OCI-LY7 (cell line): ENCODE results near the gene SYNGR4. TPM values are rescaled to one million over a fixed set of nuclear protein-coding genes. Genes with fewer than 3 reads are reported as not detected.

ENCODE experiments used
- BruUV-seq: library from RNA; stranded (reverse); fragments of 400-500 nt; replicated peaks from 2 replicates; lab custom pipeline; 2021; lab: Mats Ljungman, UMichigan
- CTCF ChIA-PET: fragments of 300-600 bp; sonication (Branson Sonifier 250); formaldehyde crosslinking; loops from one replicate; lab custom pipeline; 2022; ENCODE audit warnings: antibody characterized with exemption; ENCODE audit not compliant: unreplicated experiment; lab: Charles Lee
- POLR2A ChIA-PET: fragments of 300-600 bp; sonication (Branson Sonifier 250); formaldehyde crosslinking; loops from one replicate; lab custom pipeline; 2022; ENCODE audit warnings: antibody characterized with exemption; lab: Charles Lee
- DNase-seq: peaks from one replicate; pipeline ENCODE4 v3.0.0-alpha.2; 2015; ENCODE audit warnings: low spot score
- H2AFZ ChIP-seq: fragments of 200-600 bp; sonication (generic), shearing (Covaris generic); 2 replicates; pipeline ENCODE4 v1.6.1; 2014; ENCODE audit warnings: mild to moderate bottlenecking, antibody characterized with exemption, low read length, moderate library complexity
- H3K27ac ChIP-seq: fragments of 200-600 bp; sonication (generic); 2 replicates; pipeline ENCODE4 v1.5.1; 2014; ENCODE audit warnings: mixed run types, low read depth, mild to moderate bottlenecking, moderate library complexity, low read length, inconsistent platforms; ENCODE audit not compliant: poor library complexity, severe bottlenecking
- H3K36me3 ChIP-seq: fragments of 200-600 bp; sonication (generic); 2 replicates; pipeline ENCODE4 v1.6.1; 2014; ENCODE audit warnings: mild to moderate bottlenecking, antibody characterized with exemption, low read length, moderate library complexity, mixed read lengths; ENCODE audit not compliant: insufficient read depth
- H3K4me1 ChIP-seq: fragments of 200-600 bp; sonication (generic); 2 replicates; pipeline ENCODE4 v1.5.1; 2014; ENCODE audit warnings: mild to moderate bottlenecking, low read length; ENCODE audit not compliant: insufficient read depth, poor library complexity, severe bottlenecking
- H3K4me2 ChIP-seq: fragments of 200-600 bp; sonication (generic); 2 replicates; pipeline ENCODE4 v1.6.1; 2014; ENCODE audit warnings: mild to moderate bottlenecking, low read length
- H3K4me3 ChIP-seq: fragments of 200-600 bp; sonication (generic); 2 replicates; pipeline ENCODE4 v1.5.1; 2014; ENCODE audit warnings: mild to moderate bottlenecking, low read depth, low read length; ENCODE audit not compliant: poor library complexity, severe bottlenecking
- H3K79me2 ChIP-seq: fragments of 200-600 bp; sonication (generic); 2 replicates; pipeline ENCODE4 v1.6.1; 2016; ENCODE audit warnings: low read depth, mild to moderate bottlenecking, low read length, moderate library complexity, mixed read lengths; ENCODE audit not compliant: insufficient read depth
- H3K9me2 ChIP-seq: fragments of 200-600 bp; sonication (generic); 2 replicates; pipeline ENCODE4 v1.6.1; 2016; ENCODE audit warnings: mild to moderate bottlenecking, low read length, mixed read lengths; ENCODE audit not compliant: insufficient read depth
- H3K9me3 ChIP-seq: fragments of 200-600 bp; sonication (generic); 2 replicates; pipeline ENCODE4 v1.6.1; 2014; ENCODE audit warnings: mild to moderate bottlenecking, mixed run types, low read length, mixed read lengths
- H4K20me1 ChIP-seq: fragments of 200-600 bp; sonication (generic); 2 replicates; pipeline ENCODE4 v1.6.1; 2014; ENCODE audit warnings: mild to moderate bottlenecking, antibody characterized with exemption, low read length, moderate library complexity, mixed read lengths; ENCODE audit not compliant: insufficient read depth
- CTCF ChIP-seq: fragments of 200-600 bp; sonication (generic); conservative IDR thresholded peaks from 2 replicates; pipeline ENCODE4 v1.5.1; 2014; ENCODE audit warnings: mild to moderate bottlenecking, antibody characterized with exemption, low read length, moderate library complexity, mixed read lengths
- EZH2phosphoT487 ChIP-seq: fragments of 200-600 bp; sonication (generic); IDR thresholded peaks from 2 replicates; pipeline ENCODE4 v1.6.1; 2018; ENCODE audit warnings: low read depth, borderline replicate concordance, mild to moderate bottlenecking, mixed run types, antibody characterized with exemption, low read length, moderate library complexity, mixed read lengths
- intact Hi-C: fragments of 100-400 bp; cut with micrococcal nuclease; formaldehyde crosslinking; loops from one replicate; pipeline ENCODE4 v1.10.0; 2022; ENCODE audit not compliant: unreplicated experiment
- total RNA-seq, 2 experiments: library from RNA; depleted of rRNA in 1 of 2; stranded (reverse); fragments of >200 nt in 1 of 2; shearing (Covaris generic) in 1 of 2; gene quantifications; 2 replicates each; pipeline ENCODE4 v1.2.3, GENCODE V29; 2014 to 2022

The SYNGR4 gene
- total RNA-seq, 2 experiments from 2014 or later = 0.38 to 1.2 TPM

- Histone ChIP-seq H3K9me3 (no peaks in the 10 kb centered on the region), H2AFZ (no peak overlapping the region), H3K4me1 (no peaks in the 10 kb centered on the region), H3K36me3 (no peaks in the 10 kb centered on the region), H3K4me2 (no peak overlapping the region), H3K79me2 (no peaks in the 10 kb centered on the region), H3K4me3 (no peak overlapping the region), H4K20me1 (no peaks in the 10 kb centered on the region), H3K9me2 (no peaks in the 10 kb centered on the region), H3K27ac (no peak overlapping the region)
- intact Hi-C loops = no loop called here
- ChIA-PET CTCF (no interaction called here), POLR2A (no interaction called here)
- no TSS peak for BruUV-seq
- DNase-seq = no peak
- TF ChIP-seq EZH2phosphoT487 = no peak
- TF ChIP-seq CTCF = no peak
These were observed 51.6 kb downstream of the SYNGR4 start for GRCh38 chr19:48415806-48416221.

- H3K79me2 ChIP-seq = no peaks in the 10 kb centered on the region
- ChIA-PET POLR2A (no interaction called here), CTCF (no interaction called here)
- H3K36me3 ChIP-seq = no peaks in the 10 kb centered on the region
- H4K20me1 ChIP-seq = no peaks in the 10 kb centered on the region
- no peak for DNase-seq
- H3K9me2 ChIP-seq = no peaks in the 10 kb centered on the region
- H3K27ac ChIP-seq = no peak overlapping the region
- H3K4me2 ChIP-seq = no peak overlapping the region
- H2AFZ ChIP-seq = no peak overlapping the region
- intact Hi-C loops = no loop called here
- no TSS peak for BruUV-seq
- no peak overlapping the region for H3K4me3 ChIP-seq
- H3K9me3 ChIP-seq = no peaks in the 10 kb centered on the region
- TF ChIP-seq EZH2phosphoT487 (no peak), CTCF (no peak)
- H3K4me1 ChIP-seq = no peaks in the 10 kb centered on the region
These were observed 53.3 kb downstream of the SYNGR4 start for GRCh38 chr19:48417421-48417820.

- Histone ChIP-seq H3K4me3 (no peak overlapping the region), H3K9me2 (no peaks in the 10 kb centered on the region), H3K36me3 (no peaks in the 10 kb centered on the region), H2AFZ (no peak overlapping the region), H3K27ac (no peak overlapping the region), H4K20me1 (no peaks in the 10 kb centered on the region), H3K4me2 (no peak overlapping the region), H3K79me2 (no peaks in the 10 kb centered on the region), H3K4me1 (no peaks in the 10 kb centered on the region), H3K9me3 (no peaks in the 10 kb centered on the region)
- ChIA-PET POLR2A (no interaction called here), CTCF (no interaction called here)
- no TSS peak for BruUV-seq
- no peak for DNase-seq
- no peak for TF ChIP-seq EZH2phosphoT487
- 0 out of 2 replicates have a peak, but pooled peaks have one; percentile 28 for TF ChIP-seq CTCF
- intact Hi-C loops = no loop called here
These were observed 54.3 kb downstream of the SYNGR4 start for GRCh38 chr19:48418317-48419064.
